BE2C (cell line): Measurements from ENCODE around the gene RCL1.

Experiments
- DNase-seq: peaks from one replicate; pipeline ENCODE4 v3.0.0-alpha.2; 2020
- H3K27me3 ChIP-seq: fragments of 250-450 bp; sonication (Bioruptor Pico); 2 replicates; pipeline ENCODE4 v1.5.1; 2020; ENCODE audit warnings: mild to moderate bottlenecking
- H3K36me3 ChIP-seq: fragments of 250-450 bp; sonication (Bioruptor Pico); 2 replicates; pipeline ENCODE4 v1.5.1; 2020; ENCODE audit warnings: mild to moderate bottlenecking
- H3K4me1 ChIP-seq: fragments of 250-450 bp; sonication (Bioruptor Pico); 2 replicates; pipeline ENCODE4 v1.5.1; 2020
- H3K4me3 ChIP-seq: 2 replicates; pipeline ENCODE4 v1.5.1; 2011; ENCODE audit warnings: low read depth, low read length
- H3K9me3 ChIP-seq: fragments of 250-450 bp; sonication (Bioruptor Pico); 2 replicates; pipeline ENCODE4 v1.5.1; 2020
- CTCF ChIP-seq: IDR thresholded peaks from 2 replicates; pipeline ENCODE4 v1.5.1; 2012; ENCODE audit warnings: mild to moderate bottlenecking, low read depth, low read length

RCL1 gene

DNA sequence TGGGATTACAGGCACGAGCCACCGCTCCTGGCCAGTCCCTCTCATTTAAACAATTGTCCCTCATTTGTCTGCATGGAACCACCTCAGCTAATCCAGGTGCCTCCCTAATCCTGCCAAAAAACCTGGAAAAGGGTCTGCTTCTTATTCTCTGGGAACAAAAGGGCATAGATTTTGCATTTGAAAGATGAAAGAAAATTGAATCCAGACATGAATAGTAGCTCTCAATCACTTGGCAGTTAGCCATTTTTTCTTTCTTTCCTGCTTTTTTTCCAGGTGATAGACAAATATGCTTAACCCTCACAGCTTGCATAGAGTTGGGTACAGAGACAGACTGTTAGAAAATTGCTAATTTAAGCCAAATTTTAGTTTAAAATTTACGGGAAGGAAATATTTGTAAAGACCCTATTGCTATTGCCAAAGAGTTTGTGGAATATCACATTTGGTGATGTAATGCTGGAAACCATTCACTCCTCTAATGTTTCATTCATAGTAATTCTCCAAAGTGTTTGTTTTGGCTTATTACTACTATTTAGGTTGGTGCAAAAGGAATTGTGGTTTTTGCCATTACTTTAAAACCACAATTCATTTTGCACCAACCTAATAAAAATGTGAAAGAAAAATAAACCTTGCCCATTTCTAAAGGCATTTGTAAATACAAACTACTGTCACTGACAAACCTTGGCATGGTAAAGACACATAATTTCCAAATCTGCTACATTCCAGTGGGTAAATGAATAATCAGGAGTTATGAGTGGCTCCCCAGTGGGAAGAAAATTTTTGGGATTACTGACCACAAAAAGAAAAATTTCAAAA is 111.8 kb downstream of the RCL1 start:
- DNase-seq: no peak
- no peak for TF ChIP-seq CTCF

DNA sequence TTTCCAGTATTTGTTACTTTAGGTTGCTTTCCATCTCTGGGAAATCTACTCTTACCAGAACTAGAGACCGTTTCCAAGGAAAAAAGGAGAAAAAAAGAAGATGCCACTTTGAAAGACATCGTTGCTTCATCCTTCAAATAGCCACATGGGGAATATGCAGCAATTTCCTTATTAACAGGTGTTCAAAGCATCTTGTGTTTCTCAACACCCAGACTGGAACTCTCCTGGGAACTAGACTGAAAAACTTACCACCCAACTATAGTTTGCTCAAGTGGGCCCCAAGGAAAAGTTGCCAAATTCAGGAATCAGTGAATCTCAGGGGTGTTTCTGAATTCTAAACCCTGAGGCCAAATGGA is 112.4 kb downstream of the RCL1 start:
- Histone ChIP-seq H3K4me1 (no peaks in the 10 kb centered on the region), H3K4me3 (no peak overlapping the region), H3K9me3 (no peaks in the 10 kb centered on the region), H3K27me3 (no peaks in the 10 kb centered on the region), H3K36me3 (no peaks in the 10 kb centered on the region)
- no peak for TF ChIP-seq CTCF
- DNase-seq: no peak

More for the DNA sequence above, 111.8 kb downstream of the RCL1 start:
- Histone ChIP-seq H3K4me1 (no peaks in the 10 kb centered on the region), H3K27me3 (no peaks in the 10 kb centered on the region), H3K36me3 (no peaks in the 10 kb centered on the region), H3K9me3 (no peaks in the 10 kb centered on the region), H3K4me3 (no peak overlapping the region)
